ENCODE results near the gene HPCAL4. TPM values are rescaled to one million over a fixed set of nuclear protein-coding genes. Genes with fewer than 3 reads are reported as not detected.

Gene HPCAL4
- total and polyA plus RNA-seq, 2 experiments from 2014 or later, result 0.08 to 1.2 TPM

DNA sequence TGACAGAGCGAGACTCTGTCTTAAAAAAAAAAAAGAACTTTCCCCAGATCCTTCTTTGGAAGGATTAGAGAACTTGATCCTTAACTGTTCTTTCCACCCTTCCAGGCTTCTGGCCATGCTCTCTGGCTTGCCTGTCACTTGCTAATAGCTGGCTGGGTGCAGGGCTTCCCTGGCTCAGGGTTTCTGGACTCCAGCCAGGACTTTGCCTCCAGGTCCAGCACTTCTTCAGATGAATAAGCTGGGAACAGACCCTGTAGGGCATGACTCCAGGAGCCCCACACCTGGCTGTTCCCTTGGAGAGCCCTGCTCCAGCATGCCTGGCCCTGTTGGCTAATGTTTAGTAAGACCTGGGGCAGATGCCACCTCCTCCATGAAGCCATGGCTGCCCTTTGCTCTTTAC is 16.0 kb downstream of the HPCAL4 start:
- Mint-ChIP-seq H3K36me3 (ENCODE audit: low read depth) (no peaks in the 10 kb centered on the region), H3K27ac (no peak overlapping the region), H3K9me3 (no peaks in the 10 kb centered on the region), H3K4me1 (peaks cover 9% of the 10 kb centered on the region), H3K4me3 (no peak overlapping the region), H3K27me3 (ENCODE audit: insufficient read depth, low read depth, poor library complexity) (peaks cover 96% of the 10 kb centered on the region)
- Histone ChIP-seq H3K79me2 (replicated peaks; ENCODE audit: insufficient read depth) (no peaks in the 10 kb centered on the region), H3K4me3 (no peak overlapping the region), H2AFZ (no peak overlapping the region), H3K9me2 (ENCODE audit: insufficient read depth) (no peaks in the 10 kb centered on the region), H3K27me3 (ENCODE audit: insufficient read depth) (peaks cover 98% of the 10 kb centered on the region), H3K27ac (ENCODE audit: low read depth) (no peak overlapping the region), H3K4me1 (ENCODE audit: insufficient read depth) (peaks cover 5% of the 10 kb centered on the region; the same call in 1 of the 2 replicates), H3K4me2 (no peak overlapping the region), H3K36me3 (ENCODE audit: insufficient read depth) (no peaks in the 10 kb centered on the region), H3F3A (replicated peaks; ENCODE audit: low read depth) (no peaks in the 10 kb centered on the region), H4K20me1 (replicated peaks; ENCODE audit: insufficient read depth) (peaks cover 13% of the 10 kb centered on the region; the same call in 1 of the 2 replicates)
- no peak for DNase-seq (ENCODE audit: low spot score)
- ATAC-seq, result no peak
- TF ChIP-seq JUNB (IDR thresholded peaks at IDR 0.05; ENCODE audit: unreplicated experiment) (no peak), EZH2phosphoT487 (IDR thresholded peaks at IDR 0.05; ENCODE audit: unreplicated experiment) (no peak), STAT1 (IDR thresholded peaks at IDR 0.05; ENCODE audit: unreplicated experiment) (no peak), CREB1 (CRISPR knock-in tag; IDR thresholded peaks at IDR 0.05; ENCODE audit: low read depth) (no peak), NANOG (IDR thresholded peaks at IDR 0.05; ENCODE audit: borderline replicate concordance) (no peak), ZNF114 (CRISPR knock-in tag; IDR thresholded peaks at IDR 0.05) (no peak), ZNF331 (CRISPR knock-in tag; IDR thresholded peaks at IDR 0.05; ENCODE audit: low read depth) (no peak), EZH2 (IDR thresholded peaks at IDR 0.05; ENCODE audit: low read depth, unreplicated experiment) (no peak), POLR2AphosphoS5 (IDR thresholded peaks at IDR 0.05; ENCODE audit: low read depth) (no peak)
- TF ChIP-seq, protein P1, sequence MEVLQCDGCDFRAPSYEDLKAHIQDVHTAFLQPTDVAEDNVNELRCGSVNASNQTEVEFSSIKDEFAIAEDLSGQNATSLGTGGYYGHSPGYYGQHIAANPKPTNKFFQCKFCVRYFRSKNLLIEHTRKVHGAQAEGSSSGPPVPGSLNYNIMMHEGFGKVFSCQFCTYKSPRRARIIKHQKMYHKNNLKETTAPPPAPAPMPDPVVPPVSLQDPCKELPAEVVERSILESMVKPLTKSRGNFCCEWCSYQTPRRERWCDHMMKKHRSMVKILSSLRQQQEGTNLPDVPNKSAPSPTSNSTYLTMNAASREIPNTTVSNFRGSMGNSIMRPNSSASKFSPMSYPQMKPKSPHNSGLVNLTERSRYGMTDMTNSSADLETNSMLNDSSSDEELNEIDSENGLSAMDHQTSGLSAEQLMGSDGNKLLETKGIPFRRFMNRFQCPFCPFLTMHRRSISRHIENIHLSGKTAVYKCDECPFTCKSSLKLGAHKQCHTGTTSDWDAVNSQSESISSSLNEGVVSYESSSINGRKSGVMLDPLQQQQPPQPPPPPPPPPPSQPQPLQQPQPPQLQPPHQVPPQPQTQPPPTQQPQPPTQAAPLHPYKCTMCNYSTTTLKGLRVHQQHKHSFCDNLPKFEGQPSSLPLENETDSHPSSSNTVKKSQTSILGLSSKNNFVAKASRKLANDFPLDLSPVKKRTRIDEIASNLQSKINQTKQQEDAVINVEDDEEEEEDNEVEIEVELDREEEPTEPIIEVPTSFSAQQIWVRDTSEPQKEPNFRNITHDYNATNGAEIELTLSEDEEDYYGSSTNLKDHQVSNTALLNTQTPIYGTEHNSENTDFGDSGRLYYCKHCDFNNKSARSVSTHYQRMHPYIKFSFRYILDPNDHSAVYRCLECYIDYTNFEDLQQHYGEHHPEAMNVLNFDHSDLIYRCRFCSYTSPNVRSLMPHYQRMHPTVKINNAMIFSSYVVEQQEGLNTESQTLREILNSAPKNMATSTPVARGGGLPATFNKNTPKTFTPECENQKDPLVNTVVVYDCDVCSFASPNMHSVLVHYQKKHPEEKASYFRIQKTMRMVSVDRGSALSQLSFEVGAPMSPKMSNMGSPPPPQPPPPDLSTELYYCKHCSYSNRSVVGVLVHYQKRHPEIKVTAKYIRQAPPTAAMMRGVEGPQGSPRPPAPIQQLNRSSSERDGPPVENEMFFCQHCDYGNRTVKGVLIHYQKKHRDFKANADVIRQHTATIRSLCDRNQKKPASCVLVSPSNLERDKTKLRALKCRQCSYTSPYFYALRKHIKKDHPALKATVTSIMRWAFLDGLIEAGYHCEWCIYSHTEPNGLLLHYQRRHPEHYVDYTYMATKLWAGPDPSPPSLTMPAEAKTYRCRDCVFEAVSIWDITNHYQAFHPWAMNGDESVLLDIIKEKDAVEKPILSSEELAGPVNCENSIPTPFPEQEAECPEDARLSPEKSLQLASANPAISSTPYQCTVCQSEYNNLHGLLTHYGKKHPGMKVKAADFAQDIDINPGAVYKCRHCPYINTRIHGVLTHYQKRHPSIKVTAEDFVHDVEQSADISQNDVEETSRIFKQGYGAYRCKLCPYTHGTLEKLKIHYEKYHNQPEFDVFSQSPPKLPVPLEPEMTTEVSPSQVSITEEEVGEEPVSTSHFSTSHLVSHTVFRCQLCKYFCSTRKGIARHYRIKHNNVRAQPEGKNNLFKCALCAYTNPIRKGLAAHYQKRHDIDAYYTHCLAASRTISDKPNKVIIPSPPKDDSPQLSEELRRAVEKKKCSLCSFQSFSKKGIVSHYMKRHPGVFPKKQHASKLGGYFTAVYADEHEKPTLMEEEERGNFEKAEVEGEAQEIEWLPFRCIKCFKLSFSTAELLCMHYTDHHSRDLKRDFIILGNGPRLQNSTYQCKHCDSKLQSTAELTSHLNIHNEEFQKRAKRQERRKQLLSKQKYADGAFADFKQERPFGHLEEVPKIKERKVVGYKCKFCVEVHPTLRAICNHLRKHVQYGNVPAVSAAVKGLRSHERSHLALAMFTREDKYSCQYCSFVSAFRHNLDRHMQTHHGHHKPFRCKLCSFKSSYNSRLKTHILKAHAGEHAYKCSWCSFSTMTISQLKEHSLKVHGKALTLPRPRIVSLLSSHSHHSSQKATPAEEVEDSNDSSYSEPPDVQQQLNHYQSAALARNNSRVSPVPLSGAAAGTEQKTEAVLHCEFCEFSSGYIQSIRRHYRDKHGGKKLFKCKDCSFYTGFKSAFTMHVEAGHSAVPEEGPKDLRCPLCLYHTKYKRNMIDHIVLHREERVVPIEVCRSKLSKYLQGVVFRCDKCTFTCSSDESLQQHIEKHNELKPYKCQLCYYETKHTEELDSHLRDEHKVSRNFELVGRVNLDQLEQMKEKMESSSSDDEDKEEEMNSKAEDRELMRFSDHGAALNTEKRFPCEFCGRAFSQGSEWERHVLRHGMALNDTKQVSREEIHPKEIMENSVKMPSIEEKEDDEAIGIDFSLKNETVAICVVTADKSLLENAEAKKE (CRISPR knock-in tag; IDR thresholded peaks at IDR 0.05), result no peak
- TF ChIP-seq, protein P2, sequence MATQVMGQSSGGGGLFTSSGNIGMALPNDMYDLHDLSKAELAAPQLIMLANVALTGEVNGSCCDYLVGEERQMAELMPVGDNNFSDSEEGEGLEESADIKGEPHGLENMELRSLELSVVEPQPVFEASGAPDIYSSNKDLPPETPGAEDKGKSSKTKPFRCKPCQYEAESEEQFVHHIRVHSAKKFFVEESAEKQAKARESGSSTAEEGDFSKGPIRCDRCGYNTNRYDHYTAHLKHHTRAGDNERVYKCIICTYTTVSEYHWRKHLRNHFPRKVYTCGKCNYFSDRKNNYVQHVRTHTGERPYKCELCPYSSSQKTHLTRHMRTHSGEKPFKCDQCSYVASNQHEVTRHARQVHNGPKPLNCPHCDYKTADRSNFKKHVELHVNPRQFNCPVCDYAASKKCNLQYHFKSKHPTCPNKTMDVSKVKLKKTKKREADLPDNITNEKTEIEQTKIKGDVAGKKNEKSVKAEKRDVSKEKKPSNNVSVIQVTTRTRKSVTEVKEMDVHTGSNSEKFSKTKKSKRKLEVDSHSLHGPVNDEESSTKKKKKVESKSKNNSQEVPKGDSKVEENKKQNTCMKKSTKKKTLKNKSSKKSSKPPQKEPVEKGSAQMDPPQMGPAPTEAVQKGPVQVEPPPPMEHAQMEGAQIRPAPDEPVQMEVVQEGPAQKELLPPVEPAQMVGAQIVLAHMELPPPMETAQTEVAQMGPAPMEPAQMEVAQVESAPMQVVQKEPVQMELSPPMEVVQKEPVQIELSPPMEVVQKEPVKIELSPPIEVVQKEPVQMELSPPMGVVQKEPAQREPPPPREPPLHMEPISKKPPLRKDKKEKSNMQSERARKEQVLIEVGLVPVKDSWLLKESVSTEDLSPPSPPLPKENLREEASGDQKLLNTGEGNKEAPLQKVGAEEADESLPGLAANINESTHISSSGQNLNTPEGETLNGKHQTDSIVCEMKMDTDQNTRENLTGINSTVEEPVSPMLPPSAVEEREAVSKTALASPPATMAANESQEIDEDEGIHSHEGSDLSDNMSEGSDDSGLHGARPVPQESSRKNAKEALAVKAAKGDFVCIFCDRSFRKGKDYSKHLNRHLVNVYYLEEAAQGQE (IDR thresholded peaks at IDR 0.05; ENCODE audit: unreplicated experiment), result no peak
- TF ChIP-seq, protein P3, sequence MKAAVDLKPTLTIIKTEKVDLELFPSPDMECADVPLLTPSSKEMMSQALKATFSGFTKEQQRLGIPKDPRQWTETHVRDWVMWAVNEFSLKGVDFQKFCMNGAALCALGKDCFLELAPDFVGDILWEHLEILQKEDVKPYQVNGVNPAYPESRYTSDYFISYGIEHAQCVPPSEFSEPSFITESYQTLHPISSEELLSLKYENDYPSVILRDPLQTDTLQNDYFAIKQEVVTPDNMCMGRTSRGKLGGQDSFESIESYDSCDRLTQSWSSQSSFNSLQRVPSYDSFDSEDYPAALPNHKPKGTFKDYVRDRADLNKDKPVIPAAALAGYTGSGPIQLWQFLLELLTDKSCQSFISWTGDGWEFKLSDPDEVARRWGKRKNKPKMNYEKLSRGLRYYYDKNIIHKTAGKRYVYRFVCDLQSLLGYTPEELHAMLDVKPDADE (IDR thresholded peaks at IDR 0.05), result no peak
- TF ChIP-seq, protein P4, sequence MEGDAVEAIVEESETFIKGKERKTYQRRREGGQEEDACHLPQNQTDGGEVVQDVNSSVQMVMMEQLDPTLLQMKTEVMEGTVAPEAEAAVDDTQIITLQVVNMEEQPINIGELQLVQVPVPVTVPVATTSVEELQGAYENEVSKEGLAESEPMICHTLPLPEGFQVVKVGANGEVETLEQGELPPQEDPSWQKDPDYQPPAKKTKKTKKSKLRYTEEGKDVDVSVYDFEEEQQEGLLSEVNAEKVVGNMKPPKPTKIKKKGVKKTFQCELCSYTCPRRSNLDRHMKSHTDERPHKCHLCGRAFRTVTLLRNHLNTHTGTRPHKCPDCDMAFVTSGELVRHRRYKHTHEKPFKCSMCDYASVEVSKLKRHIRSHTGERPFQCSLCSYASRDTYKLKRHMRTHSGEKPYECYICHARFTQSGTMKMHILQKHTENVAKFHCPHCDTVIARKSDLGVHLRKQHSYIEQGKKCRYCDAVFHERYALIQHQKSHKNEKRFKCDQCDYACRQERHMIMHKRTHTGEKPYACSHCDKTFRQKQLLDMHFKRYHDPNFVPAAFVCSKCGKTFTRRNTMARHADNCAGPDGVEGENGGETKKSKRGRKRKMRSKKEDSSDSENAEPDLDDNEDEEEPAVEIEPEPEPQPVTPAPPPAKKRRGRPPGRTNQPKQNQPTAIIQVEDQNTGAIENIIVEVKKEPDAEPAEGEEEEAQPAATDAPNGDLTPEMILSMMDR (conservative IDR thresholded peaks at IDR 0.05; ENCODE audit: low read depth in 2 of 2), result no peak

Measured in GM23338 (cell line).